Heart left ventricle (tissue), 13 donors: ENCODE data around the gene IL32.

Source experiments
- CTCF ChIP-seq, 12 donors: fragments of 200-600 bp; sonication (generic) in 4 of 12; IDR thresholded peaks; one replicate each; pipeline versions ENCODE4 v1.5.0 to v1.8.0; 2018 to 2022; ENCODE audit warnings: antibody characterized with exemption in 12 of 12, mild to moderate bottlenecking in 5 of 12
- POLR2A ChIP-seq, 2 donors: fragments of 450-650 bp; IDR thresholded peaks; one replicate each; pipeline ENCODE4 v1.6.1; 2017; ENCODE audit warnings: antibody characterized with exemption in 2 of 2, mild to moderate bottlenecking in 2 of 2, moderate library complexity in 2 of 2
- donor health status: ischemic (EF 13 %, LVEDD 7.1; RV severe dilation, severe dysfunction).
- donor health status: DM: no; HTN: yes; CAD: no.
- donor health status: DM: no; HTN: no; CAD: no.
- donor health status: ischemic (EF 25% LVEDD 6.9; RV normal size, moderate dysfunction).
- donor health status: ischemic (EF 25% LVEDD 5.7; RV mildly dilated, moderate dysfunction).
- donor health status: ischemic (EF 35%, LVEDD 5.7; RV mildly dilated, moderate dysfunction).
- donor health status: nonischemic (EF 11% LVEDD 7.7; RV severe dilation, severe dysfunction).
- donor health status: DM: yes; HTN: yes; CAD: no.
- donor health status: PGD.
- donor health status: ischemic (EF 29% LVEDD 5.4; RV normal size, mild dysfunction).
- donor health status: nonischemic (EF 23%, LVEDD 6.1; RV moderate dilation, normal function).

- TF ChIP-seq CTCF (IDR thresholded peaks at IDR 0.05) (no peak), POLR2A (IDR thresholded peaks at IDR 0.05) (no peak)
These were observed 49.6 kb downstream of the IL32 start for GRCh38 chr16:3115003-3115402.
